GM13977 (cell line): ENCODE data around the gene OR2T11.

ENCODE experiments used
- DNase-seq: peaks from one replicate; pipeline ENCODE4 v3.0.0; 2012; ENCODE audit warnings: low spot score
- in situ Hi-C: fragments of 300-500 bp; cut with MboI; formaldehyde crosslinking; loops from one replicate; pipeline ENCODE4 v1.12.0; 2022; ENCODE audit warnings: low sequenced_read_pairs, low pct_unique_long_range_greater_than_20kb, mixed read lengths, inconsistent platforms; ENCODE audit not compliant: unreplicated experiment
- TF ChIP-seq, protein P1 (sequence below): IDR thresholded peaks from 2 replicates; pipeline ENCODE4 v1.5.1; 2012; ENCODE audit warnings: mild to moderate bottlenecking, control low read depth; ENCODE audit not compliant: insufficient read depth; ENCODE audit errors: extremely low read depth, missing control alignments

OR2T11 gene

GRCh38 chr1:248631354-248632008, 3.4 kb downstream of the OR2T11 start:
- no peak for DNase-seq
- in situ Hi-C loops, result no loop called here

GRCh38 chr1:248630551-248630950, 4.3 kb downstream of the OR2T11 start:
- in situ Hi-C loops, result no loop called here
- TF ChIP-seq, protein P1, sequence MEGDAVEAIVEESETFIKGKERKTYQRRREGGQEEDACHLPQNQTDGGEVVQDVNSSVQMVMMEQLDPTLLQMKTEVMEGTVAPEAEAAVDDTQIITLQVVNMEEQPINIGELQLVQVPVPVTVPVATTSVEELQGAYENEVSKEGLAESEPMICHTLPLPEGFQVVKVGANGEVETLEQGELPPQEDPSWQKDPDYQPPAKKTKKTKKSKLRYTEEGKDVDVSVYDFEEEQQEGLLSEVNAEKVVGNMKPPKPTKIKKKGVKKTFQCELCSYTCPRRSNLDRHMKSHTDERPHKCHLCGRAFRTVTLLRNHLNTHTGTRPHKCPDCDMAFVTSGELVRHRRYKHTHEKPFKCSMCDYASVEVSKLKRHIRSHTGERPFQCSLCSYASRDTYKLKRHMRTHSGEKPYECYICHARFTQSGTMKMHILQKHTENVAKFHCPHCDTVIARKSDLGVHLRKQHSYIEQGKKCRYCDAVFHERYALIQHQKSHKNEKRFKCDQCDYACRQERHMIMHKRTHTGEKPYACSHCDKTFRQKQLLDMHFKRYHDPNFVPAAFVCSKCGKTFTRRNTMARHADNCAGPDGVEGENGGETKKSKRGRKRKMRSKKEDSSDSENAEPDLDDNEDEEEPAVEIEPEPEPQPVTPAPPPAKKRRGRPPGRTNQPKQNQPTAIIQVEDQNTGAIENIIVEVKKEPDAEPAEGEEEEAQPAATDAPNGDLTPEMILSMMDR, result no peak
- DNase-seq, result no peak

More at GRCh38 chr1:248631354-248632008, 3.4 kb downstream of the OR2T11 start:
- TF ChIP-seq, protein P1, result no peak

DNA sequence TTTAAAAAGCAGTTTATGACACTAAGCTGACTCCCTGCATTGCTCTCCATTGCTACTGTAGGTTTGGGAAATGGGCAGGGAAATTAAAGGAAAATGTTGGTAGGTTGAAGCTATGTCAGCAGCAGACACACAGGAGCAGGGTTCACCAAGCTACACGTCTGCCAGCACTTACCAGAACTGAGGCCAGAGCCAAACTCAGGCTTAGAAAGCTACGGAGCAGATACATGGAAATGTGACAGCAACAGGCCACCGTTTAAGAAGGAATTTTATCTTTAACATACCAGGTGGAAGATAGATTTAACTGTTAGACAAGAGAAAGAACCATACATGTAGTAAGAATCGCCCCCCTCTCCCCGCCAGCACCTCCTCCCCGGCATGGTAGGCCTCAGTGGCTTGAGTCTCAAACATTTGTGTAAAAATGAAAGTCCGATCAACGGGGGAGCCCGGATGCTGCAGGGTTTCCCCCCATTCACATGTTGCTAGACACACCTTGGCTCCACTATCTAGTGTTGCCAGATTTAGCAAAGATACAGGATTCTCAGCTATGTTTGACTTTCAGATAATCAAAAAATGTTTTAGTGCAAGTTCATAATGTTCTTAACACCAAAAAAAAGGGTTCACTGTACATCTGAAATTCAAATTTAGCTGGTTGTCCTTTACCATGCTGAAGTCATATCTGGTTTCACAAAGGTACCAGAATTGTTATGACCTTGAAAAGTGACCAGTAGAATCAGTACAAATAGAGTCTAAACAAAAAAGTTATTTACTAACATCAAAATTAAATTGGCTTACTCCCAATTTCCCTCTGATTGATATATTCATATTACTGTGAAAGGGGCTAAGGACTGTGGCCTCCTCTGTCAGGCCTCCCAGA, 6.7 kb downstream of the OR2T11 start:
- DNase-seq, result peak; percentile 60
- TF ChIP-seq, protein P1, result no peak
- in situ Hi-C loops, result loop anchor here (5.0 to 10.0 kb wide), 2 partner anchors 54 to 223 kb away; partner anchors contain the start of gene OR2T1

DNA sequence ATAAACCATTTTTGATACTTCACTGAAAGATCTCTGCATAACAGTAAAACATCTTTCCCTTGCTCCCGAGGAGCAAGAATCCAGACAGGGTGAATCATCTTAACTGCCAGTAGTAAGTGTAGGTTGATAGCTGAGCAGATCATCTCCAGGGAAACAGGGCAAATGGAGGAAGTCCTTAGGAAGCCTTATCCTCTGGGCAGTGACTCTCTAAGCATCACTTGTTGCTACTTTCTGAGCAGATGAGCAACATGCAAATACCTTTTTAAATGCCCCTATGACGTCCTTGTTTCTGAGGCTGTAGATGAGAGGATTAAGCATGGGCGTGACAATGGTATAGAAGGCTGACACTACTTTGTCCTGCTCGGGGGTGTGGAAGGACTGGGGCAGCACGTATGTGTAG, 8.9 kb downstream of the OR2T11 start:
- no peak for DNase-seq
- TF ChIP-seq, protein P1, result no peak
- in situ Hi-C loops, result loop anchor here (5.0 to 10.0 kb wide), 2 partner anchors 56 to 221 kb away; partner anchors contain the start of gene OR2T1

DNA sequence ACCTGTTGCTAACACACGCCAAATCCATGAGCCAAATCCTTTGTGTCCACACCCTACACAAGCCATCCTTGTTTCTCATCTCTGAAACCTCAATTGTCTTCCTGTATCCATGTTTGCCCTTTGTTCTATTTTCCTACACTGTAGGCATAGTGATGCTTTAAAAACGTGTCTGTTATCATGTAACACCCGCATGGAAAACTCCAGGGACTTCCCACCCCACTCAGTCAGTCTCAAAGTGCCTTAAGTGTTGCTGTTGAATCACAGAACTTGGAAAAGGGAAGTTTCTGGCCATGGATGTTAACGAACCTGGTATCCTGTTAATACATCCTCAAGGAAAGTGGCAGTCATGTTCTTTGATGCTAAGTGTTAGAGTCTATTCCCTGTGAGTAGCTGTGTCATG, 9.7 kb downstream of the OR2T11 start:
- TF ChIP-seq, protein P1, result no peak

GRCh38 chr1:248622570-248623001, 12.3 kb downstream of the OR2T11 start:
- DNase-seq, result peak; percentile 60
- in situ Hi-C loops, result loop anchor here (10.0 kb wide), 1 partner anchor 218 kb away; the partner anchor contains the start of gene OR2T1
- TF ChIP-seq, protein P1, result peak; percentile 60

More for the DNA sequence above, 9.7 kb downstream of the OR2T11 start:
- DNase-seq, result no peak
- in situ Hi-C loops, result loop anchor here (5.0 to 10.0 kb wide), 2 partner anchors 57 to 220 kb away; partner anchors contain the start of gene OR2T1
